Stimulated activated CD8-positive, alpha-beta memory T cell treated with anti-CD3 and anti-CD28 coated beads, Interleukin-15, amount 100 ng/mL, for 4 hours (primary cell): Measurements from ENCODE around the gene PRR7.

ENCODE experiments used
- DNase-seq, 2 donors: peaks; one replicate each; pipeline ENCODE4 v3.0.0-alpha.2; 2020; ENCODE audit warnings: low read depth in 2 of 2

The PRR7 gene

GRCh38 chr5:177498013-177498787 lies 51.6 kb downstream of the PRR7 start:
- DNase-seq, result no peak

GRCh38 chr5:177499842-177500241 lies 53.2 kb downstream of the PRR7 start:
- no peak for DNase-seq

GRCh38 chr5:177500685-177501522 lies 54.3 kb downstream of the PRR7 start:
- DNase-seq, result peak; percentile 64 to 66

GRCh38 chr5:177501874-177502678 lies 55.5 kb downstream of the PRR7 start:
- DNase-seq, result no peak

- no peak for DNase-seq
Measured at GRCh38 chr5:177502886-177503285, 56.3 kb downstream of the PRR7 start.

GRCh38 chr5:177503351-177504085 lies 56.9 kb downstream of the PRR7 start:
- no peak for DNase-seq

- DNase-seq, result no peak
Measured at GRCh38 chr5:177504086-177505056, 57.8 kb downstream of the PRR7 start.

GRCh38 chr5:177505075-177505474 lies 58.5 kb downstream of the PRR7 start:
- no peak for DNase-seq
